Natural killer cell (primary cell): ENCODE results near the gene RMND5A. TPM values are rescaled to one million over a fixed set of nuclear protein-coding genes. Genes with fewer than 3 reads are reported as not detected.
A peak's percentile ranks its signal among the peaks of the same experiment; 100 is the strongest.

Experiments used
- ATAC-seq, 3 donors: fragments of 150-1000 bp in 2 of 3; fragments of 200-7000 bp in 1 of 3; cut with Tn5 transposase; 1 replicate in 1 of 3; 2 replicates in 2 of 3; pipeline ENCODE4 v1.10.0; 2021; ENCODE audit warnings: mild to moderate bottlenecking in 2 of 3, moderate library complexity in 2 of 3
- DNase-seq, 2 donors: peaks; one replicate each; pipeline versions ENCODE4 v3.0.0 to v3.0.0-alpha.2; 2013 to 2021; ENCODE audit warnings: mixed read lengths in 1 of 2
- H3K27ac ChIP-seq: one replicate; pipeline ENCODE4 v1.5.1; 2013; ENCODE audit warnings: mild to moderate bottlenecking, low read length
- H3K27me3 ChIP-seq: one replicate; pipeline ENCODE4 v1.6.1; 2013; ENCODE audit warnings: low read length; ENCODE audit not compliant: control insufficient read depth, insufficient read depth
- H3K36me3 ChIP-seq: one replicate; pipeline ENCODE4 v1.6.1; 2013; ENCODE audit warnings: low read length; ENCODE audit not compliant: control insufficient read depth, insufficient read depth
- H3K4me1 ChIP-seq: one replicate; pipeline ENCODE4 v1.6.1; 2013; ENCODE audit warnings: low read length; ENCODE audit not compliant: control insufficient read depth, insufficient read depth
- H3K4me3 ChIP-seq: one replicate; pipeline ENCODE4 v1.5.1; 2013; ENCODE audit warnings: low read length
- H3K9me3 ChIP-seq: one replicate; pipeline ENCODE4 v1.6.1; 2013; ENCODE audit warnings: low read length; ENCODE audit not compliant: control insufficient read depth, insufficient read depth
- H3K27ac Mint-ChIP-seq, 2 donors: one replicate each; pipeline ENCODE4 v1.8.0; 2022; ENCODE audit warnings: mild to moderate bottlenecking in 2 of 2, mixed read lengths in 2 of 2, moderate library complexity in 1 of 2
- H3K27me3 Mint-ChIP-seq, 2 donors: one replicate each; pipeline ENCODE4 v1.8.0; 2022; ENCODE audit warnings: low read depth in 2 of 2, mixed read lengths in 2 of 2
- H3K36me3 Mint-ChIP-seq: one replicate; pipeline ENCODE4 v1.8.0; 2022; ENCODE audit warnings: mixed read lengths
- H3K4me1 Mint-ChIP-seq, 2 donors: one replicate each; pipeline ENCODE4 v1.8.0; 2022; ENCODE audit warnings: mixed read lengths in 2 of 2
- H3K4me3 Mint-ChIP-seq: one replicate; pipeline ENCODE4 v1.8.0; 2022; ENCODE audit warnings: mild to moderate bottlenecking, moderate library complexity, mixed read lengths
- H3K9me3 Mint-ChIP-seq, 2 donors: one replicate each; pipeline ENCODE4 v1.8.0; 2022; ENCODE audit warnings: mixed read lengths in 2 of 2
- WGBS: methylation state at CpG from one replicate; pipeline ENCODE4 v1.1.7; 2013; ENCODE audit warnings: missing lambda C conversion rate; ENCODE audit not compliant: insufficient coverage; 5-methylcytosine and 5-hydroxymethylcytosine counted together
- intact Hi-C: fragments of 100-400 bp; cut with micrococcal nuclease; formaldehyde crosslinking; loops from one replicate; pipeline ENCODE4 v1.14.2; 2022
- total RNA-seq, 4 donors: library from RNA; stranded (reverse); fragments of 120-200 nt in 1 of 4; gene quantifications; one replicate each; pipeline versions ENCODE4 v1.2.3 to v1.2.4, GENCODE V29; 2013 to 2022
- TF ChIP-seq, protein P1 (sequence below): fragments of 200-600 bp; IDR thresholded peaks from one replicate; pipeline ENCODE4 v1.8.0; 2022; ENCODE audit warnings: antibody characterized with exemption

The RMND5A gene
- total RNA-seq, 3 donors from 2014 or later (not counting 1 experiment from before 2014, with no cell fraction given) = 35.3 to 63.3 (median 54.3) TPM

- Histone ChIP-seq H3K4me3 (no peak overlapping the region), H3K36me3 (no peaks in the 10 kb centered on the region), H3K9me3 (peaks cover 2% of the 10 kb centered on the region), H3K27me3 (no peaks in the 10 kb centered on the region), H3K27ac (no peak overlapping the region), H3K4me1 (no peaks in the 10 kb centered on the region)
- H3K27ac Mint-ChIP-seq = no peak overlapping the region
- no peaks in the 10 kb centered on the region for H3K9me3 Mint-ChIP-seq
- DNase-seq (no peak), ATAC-seq (no peak)
- TF ChIP-seq, protein P1, sequence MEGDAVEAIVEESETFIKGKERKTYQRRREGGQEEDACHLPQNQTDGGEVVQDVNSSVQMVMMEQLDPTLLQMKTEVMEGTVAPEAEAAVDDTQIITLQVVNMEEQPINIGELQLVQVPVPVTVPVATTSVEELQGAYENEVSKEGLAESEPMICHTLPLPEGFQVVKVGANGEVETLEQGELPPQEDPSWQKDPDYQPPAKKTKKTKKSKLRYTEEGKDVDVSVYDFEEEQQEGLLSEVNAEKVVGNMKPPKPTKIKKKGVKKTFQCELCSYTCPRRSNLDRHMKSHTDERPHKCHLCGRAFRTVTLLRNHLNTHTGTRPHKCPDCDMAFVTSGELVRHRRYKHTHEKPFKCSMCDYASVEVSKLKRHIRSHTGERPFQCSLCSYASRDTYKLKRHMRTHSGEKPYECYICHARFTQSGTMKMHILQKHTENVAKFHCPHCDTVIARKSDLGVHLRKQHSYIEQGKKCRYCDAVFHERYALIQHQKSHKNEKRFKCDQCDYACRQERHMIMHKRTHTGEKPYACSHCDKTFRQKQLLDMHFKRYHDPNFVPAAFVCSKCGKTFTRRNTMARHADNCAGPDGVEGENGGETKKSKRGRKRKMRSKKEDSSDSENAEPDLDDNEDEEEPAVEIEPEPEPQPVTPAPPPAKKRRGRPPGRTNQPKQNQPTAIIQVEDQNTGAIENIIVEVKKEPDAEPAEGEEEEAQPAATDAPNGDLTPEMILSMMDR = no peak
- no peak overlapping the region for H3K4me3 Mint-ChIP-seq
- H3K36me3 Mint-ChIP-seq = no peaks in the 10 kb centered on the region
- no peaks in the 10 kb centered on the region for H3K4me1 Mint-ChIP-seq
- H3K27me3 Mint-ChIP-seq = peaks cover 10 to 12% of the 10 kb centered on the region in 2 donors
- WGBS = 100% methylated on average over 1 of the region's 4 CpGs
- intact Hi-C loops = no loop called here
These were observed 98.2 kb downstream of the RMND5A start for GRCh38 chr2:86818114-86818801.

DNA sequence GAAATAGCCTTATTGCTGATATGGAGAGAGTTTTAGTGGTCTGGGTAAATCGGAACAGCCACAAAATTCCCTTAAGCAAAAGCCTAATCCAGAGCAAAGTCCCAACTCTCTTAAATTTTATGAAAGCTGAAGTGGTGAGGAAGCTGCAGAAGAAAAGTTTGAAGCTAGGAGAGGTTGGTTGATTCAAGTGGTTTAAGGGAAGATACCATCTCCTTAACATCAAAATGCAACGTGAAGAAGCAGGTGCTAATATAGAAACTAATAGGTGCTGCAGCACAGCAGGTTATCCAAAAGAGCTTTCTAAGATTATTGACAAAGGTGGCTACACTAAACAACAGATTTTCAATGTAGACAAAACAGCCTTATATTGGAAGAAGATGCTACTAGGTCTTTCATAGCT, 98.9 kb downstream of the RMND5A start:
- H3K9me3 ChIP-seq = peaks cover 2% of the 10 kb centered on the region
- intact Hi-C loops = no loop called here
- no peak overlapping the region for H3K4me3 ChIP-seq
- no peaks in the 10 kb centered on the region for H3K27me3 ChIP-seq
- Mint-ChIP-seq H3K4me1 (no peaks in the 10 kb centered on the region), H3K27me3 (peaks cover 9 to 10% of the 10 kb centered on the region in 2 donors), H3K36me3 (no peaks in the 10 kb centered on the region), H3K27ac (no peak overlapping the region), H3K4me3 (no peak overlapping the region), H3K9me3 (no peaks in the 10 kb centered on the region)
- no peaks in the 10 kb centered on the region for H3K4me1 ChIP-seq
- TF ChIP-seq, protein P1 = no peak
- DNase-seq = peak in 1 of 2 donors; percentile 40
- no peak overlapping the region for H3K27ac ChIP-seq
- no peak for ATAC-seq
- no peaks in the 10 kb centered on the region for H3K36me3 ChIP-seq
- WGBS = no CpG with 5 or more reads among the region's 2 CpGs

- peak overlapping the region; percentile 26 for H3K27ac ChIP-seq
- H3K27ac Mint-ChIP-seq = no peak overlapping the region
- no peak overlapping the region for H3K4me3 ChIP-seq
These were observed 101.2 kb downstream of the RMND5A start for GRCh38 chr2:86821306-86821705.

More at GRCh38 chr2:86821306-86821705, 101.2 kb downstream of the RMND5A start:
- peaks cover 9 to 10% of the 10 kb centered on the region in 2 donors for H3K27me3 Mint-ChIP-seq
- intact Hi-C loops = no loop called here
- H3K4me3 Mint-ChIP-seq = no peak overlapping the region
- TF ChIP-seq, protein P1 = no peak
- DNase-seq (peak in 1 of 2 donors; percentile 55), ATAC-seq (no peak)
- H3K4me1 Mint-ChIP-seq = peaks cover 4 to 8% of the 10 kb centered on the region in 2 donors
- peaks cover 2% of the 10 kb centered on the region for H3K9me3 ChIP-seq
- no peaks in the 10 kb centered on the region for H3K36me3 Mint-ChIP-seq
- no peaks in the 10 kb centered on the region for H3K4me1 ChIP-seq
- H3K27me3 ChIP-seq = no peaks in the 10 kb centered on the region
- no peaks in the 10 kb centered on the region for H3K9me3 Mint-ChIP-seq
- H3K36me3 ChIP-seq = no peaks in the 10 kb centered on the region
- 91% methylated on average over 13 of the region's 13 CpGs for WGBS
